Posterior cingulate gyrus (tissue), 11 donors: ENCODE results near the gene BNC2.

Experiments
- DNase-seq, 10 donors: peaks; one replicate each; pipeline versions ENCODE4 v3.0.0 to v3.0.0-alpha.2; 2020 to 2021; ENCODE audit warnings: mixed read lengths in 3 of 10
- intact Hi-C: fragments of 100-400 bp; cut with DNase I; formaldehyde crosslinking; loops from one replicate; pipeline ENCODE4 v1.15.1; 2023

BNC2 gene

GRCh38 chr9:16726029-16726428, 144.4 kb downstream of the BNC2 start:
- intact Hi-C loops = no loop called here
- no peak for DNase-seq

DNA sequence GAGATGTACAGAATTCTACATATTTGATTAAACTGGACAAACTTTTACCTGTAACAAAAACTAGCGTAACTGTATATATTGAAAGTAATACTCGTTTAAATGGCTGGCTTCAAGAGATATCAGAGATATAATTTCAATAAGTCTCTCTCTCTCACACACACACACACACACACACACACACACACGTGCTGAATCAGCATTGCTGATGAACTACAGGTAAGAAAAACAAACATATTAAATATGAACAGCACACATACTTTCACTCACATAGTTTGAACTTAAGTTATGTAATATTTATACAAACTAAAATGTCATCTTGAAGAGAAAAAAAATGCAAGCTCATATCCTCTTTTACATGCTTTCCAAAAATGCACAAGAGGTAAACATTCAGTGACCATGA, 145.4 kb downstream of the BNC2 start:
- intact Hi-C loops = no loop called here
- DNase-seq = no peak

DNA sequence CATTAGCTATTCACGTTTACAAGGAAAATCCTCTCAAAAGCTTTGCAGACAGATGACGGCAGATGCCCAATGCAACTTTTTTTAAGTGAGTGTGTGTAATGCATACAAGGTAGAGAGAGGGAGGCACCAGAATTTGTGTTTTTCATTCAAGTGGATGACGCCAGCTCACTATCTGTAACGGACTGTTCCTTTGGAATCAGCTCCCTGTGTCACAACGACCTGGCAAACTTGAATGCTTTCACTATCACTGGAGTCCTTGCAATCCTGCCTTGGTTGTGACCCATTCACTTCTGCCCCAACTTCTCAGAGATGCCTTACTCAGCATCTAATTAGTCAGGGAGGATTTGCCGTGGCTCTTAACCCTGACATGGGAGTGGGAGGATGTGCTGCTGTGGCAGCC, 148.5 kb downstream of the BNC2 start:
- no peak for DNase-seq
- intact Hi-C loops = no loop called here

DNA sequence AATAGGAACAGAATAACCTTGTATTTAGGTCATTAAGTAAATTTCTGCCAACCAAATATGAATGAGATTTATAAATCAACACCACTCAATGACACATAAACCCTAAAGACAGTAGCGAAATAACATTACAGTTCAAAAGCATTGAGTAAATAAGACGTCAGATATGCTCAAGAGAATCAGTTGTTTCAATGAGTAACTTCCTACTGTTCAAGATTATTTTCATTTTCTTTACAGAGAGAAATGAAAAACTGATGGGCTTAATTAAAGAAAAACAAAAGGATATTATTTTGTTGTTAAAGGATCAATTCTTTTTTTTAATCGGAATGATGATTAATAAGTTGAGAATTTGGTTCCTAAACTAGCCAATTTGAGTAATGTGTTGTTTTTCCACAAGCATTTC, 150.1 kb downstream of the BNC2 start:
- intact Hi-C loops = no loop called here

GRCh38 chr9:16719921-16720320, 150.5 kb downstream of the BNC2 start:
- intact Hi-C loops = no loop called here
- DNase-seq = no peak

More for the DNA sequence above, 150.1 kb downstream of the BNC2 start:
- DNase-seq = no peak

- intact Hi-C loops = no loop called here
- no peak for DNase-seq
Observed at GRCh38 chr9:16718952-16719351, 151.5 kb downstream of the BNC2 start.

- DNase-seq = no peak
- intact Hi-C loops = no loop called here
Observed at GRCh38 chr9:16718296-16718695, 152.2 kb downstream of the BNC2 start.

DNA sequence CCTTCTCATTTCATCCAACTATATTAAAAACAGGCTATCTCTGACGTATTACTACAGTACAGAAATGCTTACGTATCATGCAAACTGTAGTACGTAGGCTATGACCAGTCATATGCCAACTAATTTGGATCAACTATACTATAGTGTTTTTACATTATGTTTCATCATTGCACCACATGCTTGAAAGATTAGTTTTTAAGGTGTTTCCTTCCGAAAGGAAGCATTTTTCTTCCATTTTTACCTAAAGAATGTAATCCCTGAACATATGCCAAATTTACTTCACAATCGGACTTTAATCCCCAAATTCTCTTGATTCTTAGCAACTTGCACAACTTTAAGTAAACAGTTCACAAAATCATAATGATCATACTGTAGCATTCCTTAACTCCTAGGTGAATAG, 153.9 kb downstream of the BNC2 start:
- intact Hi-C loops = no loop called here
- no peak for DNase-seq

DNA sequence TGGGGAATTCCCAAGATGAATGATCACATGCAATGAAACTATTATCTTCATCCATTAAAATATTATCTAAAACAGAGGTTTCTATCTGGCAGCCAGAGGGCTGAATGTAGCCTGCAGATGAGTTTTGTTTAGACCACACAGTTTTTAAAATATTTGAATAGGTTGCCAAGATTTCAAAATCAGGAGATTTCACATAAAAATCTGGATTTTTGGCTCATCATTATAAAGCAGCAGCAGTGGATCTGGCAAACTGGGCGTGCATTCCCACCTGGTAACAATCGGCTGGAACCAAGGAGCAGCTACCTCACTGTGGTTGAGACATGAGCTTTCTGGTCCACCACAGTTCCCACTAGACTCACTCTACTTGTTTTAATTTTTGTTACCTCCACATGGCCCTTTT, 155.1 kb downstream of the BNC2 start:
- intact Hi-C loops = no loop called here
- no peak for DNase-seq

DNA sequence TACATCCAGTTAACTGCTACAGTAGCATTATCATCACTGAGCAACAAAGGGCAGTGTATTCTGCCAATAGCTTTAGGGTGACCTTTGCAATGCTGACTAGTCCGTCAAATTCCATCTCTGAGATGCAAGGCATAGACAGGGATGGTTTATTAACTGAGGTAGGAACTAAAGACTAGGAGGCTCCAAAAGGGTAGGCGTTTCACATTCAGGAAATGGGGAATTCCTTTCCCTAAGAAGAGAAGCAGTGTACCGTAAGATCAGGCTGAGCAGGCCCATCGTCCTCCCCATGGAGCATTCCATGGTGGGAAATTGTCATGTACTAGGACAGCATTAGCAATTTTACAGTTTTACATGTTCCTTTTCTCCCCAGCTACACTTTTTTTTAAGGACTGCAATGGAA, 157.7 kb downstream of the BNC2 start:
- DNase-seq = no peak
- intact Hi-C loops = no loop called here

DNA sequence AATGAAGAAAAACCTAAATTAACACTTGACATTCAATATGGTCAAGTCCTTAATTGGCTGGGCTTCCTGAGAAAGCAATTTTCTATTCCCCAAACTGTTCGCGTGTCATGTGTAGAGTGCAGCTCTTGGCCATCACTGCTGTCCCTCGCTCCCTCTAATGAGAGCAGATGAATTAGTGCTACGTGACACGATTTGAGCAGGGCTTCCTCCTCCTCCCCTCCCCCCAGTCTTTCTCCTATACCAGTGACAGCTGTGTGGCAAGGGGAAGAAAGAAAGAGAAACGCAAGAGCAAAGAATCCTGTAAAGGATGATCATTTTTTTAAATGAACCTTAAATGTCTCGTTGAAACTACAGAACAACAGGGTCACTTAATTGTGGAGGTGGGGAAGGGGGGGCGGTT, 159.6 kb downstream of the BNC2 start:
- intact Hi-C loops = no loop called here
- DNase-seq = no peak

DNA sequence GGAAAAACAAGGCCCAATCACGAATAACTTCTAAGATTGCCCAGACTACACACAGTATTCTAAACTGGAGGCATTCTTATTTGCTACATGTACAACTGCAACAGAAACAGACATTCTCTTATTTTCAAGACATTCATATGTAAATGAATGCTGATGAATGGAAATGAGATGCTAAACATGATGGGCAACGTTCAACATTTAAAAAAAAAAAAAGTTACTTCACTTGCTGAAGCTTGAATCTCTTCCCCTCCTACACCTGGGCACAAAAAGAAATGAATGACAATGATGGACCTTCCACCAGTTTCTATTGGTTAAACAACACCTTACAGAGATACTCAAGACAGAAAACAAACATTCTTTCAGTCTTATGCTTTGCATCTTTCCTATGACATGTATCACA, 160.5 kb downstream of the BNC2 start:
- DNase-seq = no peak
- intact Hi-C loops = no loop called here

DNA sequence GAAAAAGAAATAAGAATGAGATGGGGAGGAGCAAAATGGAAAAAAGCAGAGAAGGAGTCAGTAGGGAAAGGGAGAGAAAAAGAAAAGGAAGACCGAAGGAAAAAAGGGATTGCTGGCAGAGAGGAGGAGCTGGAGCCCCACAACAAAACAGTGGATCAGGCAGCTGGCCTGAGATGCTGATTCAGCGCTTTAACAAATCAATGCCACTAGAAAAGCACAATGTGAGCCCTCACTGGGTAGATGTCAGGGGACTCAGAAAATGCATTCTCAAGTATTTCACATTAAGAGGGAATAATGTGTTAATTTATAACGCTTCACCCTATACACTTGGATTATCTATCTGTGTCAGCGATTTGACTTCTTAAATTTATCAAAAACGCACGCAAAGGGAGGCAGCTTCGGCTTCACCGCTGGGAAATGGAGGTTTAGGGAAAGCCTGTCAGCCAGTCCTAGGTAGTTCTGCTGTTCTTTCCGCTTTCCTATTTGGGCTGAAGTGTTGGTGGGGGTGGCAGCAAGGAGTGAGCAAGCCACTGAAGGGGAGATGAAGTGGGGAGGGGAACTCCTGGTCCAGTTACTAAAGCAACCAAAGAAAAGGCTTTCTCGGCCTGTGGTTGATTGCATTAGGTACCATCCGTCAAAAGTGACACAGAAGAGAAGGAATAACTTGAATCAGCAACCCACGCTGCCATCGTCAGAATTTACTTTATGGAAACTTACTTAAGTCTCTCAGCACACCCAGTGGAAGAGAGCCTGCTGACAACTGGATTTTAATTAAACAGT, 161.6 kb downstream of the BNC2 start:
- intact Hi-C loops = no loop called here
- no peak for DNase-seq

GRCh38 chr9:16705111-16705604, 165.3 kb downstream of the BNC2 start:
- intact Hi-C loops = no loop called here
- peak in 4 of 10 donors; percentile 15 to 89 (median 62) for DNase-seq

DNA sequence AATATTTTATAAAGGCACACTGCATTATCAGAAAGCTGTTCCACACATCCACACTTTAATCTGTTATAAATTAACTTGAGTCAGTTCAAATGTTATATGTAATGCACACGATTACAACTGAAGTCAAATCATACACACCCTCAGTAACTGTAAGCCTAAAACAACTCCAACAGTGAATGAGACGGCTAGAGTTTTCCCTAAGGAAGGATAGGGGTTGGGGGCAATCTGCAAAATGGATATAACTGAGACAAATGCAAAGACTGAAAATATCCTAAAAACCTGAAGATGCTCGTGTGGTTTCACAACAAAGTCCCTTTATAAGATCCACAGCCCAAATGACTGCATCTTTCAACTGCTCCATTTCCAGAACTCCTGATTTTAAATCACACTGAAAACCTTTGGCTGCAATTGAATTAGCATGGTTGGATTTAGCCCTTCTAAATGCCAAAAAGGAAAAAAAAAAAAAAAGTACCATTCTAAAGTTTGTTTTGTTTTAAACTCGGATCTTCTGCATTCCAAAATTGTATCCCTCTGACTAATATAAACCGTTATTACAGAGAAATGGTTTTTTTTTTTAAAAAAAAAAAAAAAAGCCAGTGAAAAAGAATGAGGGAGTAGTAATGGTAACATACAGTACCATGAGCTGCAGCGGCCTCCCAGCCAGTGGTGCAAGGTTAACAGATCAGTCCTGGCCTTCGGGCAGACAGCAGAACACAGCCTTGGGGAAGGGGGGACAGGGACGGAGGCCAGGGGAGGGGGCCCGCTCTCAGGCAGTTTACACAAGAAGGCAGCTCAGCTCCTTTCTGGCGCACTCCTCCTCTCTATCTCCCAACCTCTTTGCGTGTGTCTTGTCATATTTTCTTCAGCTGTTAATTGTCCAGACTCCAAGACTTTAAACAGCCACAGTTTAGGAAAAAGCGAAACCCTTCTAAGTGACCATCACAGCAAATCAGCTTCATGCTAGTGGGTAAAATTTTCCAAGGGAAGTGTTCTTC, 166.1 kb downstream of the BNC2 start:
- intact Hi-C loops = no loop called here
- DNase-seq = peak in 3 of 10 donors; percentile 11 to 72 (median 62)

- intact Hi-C loops = no loop called here
Observed at GRCh38 chr9:16701347-16701746, 169.1 kb downstream of the BNC2 start.

GRCh38 chr9:16693616-16694015, 176.9 kb downstream of the BNC2 start:
- no peak for DNase-seq
- intact Hi-C loops = no loop called here

More at GRCh38 chr9:16701347-16701746, 169.1 kb downstream of the BNC2 start:
- DNase-seq = no peak

- intact Hi-C loops = no loop called here
Observed at GRCh38 chr9:16690628-16691027, 179.8 kb downstream of the BNC2 start.

GRCh38 chr9:16690205-16690604, 180.3 kb downstream of the BNC2 start:
- intact Hi-C loops = no loop called here

More at GRCh38 chr9:16690628-16691027, 179.8 kb downstream of the BNC2 start:
- no peak for DNase-seq

GRCh38 chr9:16689351-16689938, 181.0 kb downstream of the BNC2 start:
- intact Hi-C loops = no loop called here
- DNase-seq = no peak

More at GRCh38 chr9:16690205-16690604, 180.3 kb downstream of the BNC2 start:
- no peak for DNase-seq

DNA sequence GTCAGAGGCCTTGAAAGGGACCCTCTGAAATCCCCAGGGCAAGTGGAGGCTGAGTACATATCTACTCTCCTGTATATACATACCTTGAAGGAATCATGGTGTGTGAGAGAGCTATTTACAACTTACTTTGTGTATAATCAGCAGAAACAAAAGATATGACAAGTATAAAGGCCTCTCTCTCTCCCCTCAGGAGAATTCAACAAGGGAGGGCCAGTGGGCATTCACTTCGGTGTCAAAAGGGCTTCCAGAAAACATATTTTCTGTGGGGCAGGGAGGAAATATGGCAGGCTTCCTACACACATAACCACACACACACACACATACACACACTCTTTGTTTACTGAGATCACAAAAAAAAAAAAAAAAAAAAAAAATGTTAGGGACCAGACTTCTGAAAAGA, 181.7 kb downstream of the BNC2 start:
- DNase-seq = no peak
- intact Hi-C loops = no loop called here
